Femur (tissue), 1 donor: Measurements from ENCODE around the gene FRS2.

Experiments
- DNase-seq: peaks from one replicate; pipeline ENCODE4 v3.0.0-alpha.2; 2017

Gene FRS2

GRCh38 chr12:69534389-69534822 lies 64.2 kb downstream of the FRS2 start:
- DNase-seq: peak; percentile 79

- DNase-seq: no peak
Observed at GRCh38 chr12:69540987-69541386, 70.8 kb downstream of the FRS2 start.

DNA sequence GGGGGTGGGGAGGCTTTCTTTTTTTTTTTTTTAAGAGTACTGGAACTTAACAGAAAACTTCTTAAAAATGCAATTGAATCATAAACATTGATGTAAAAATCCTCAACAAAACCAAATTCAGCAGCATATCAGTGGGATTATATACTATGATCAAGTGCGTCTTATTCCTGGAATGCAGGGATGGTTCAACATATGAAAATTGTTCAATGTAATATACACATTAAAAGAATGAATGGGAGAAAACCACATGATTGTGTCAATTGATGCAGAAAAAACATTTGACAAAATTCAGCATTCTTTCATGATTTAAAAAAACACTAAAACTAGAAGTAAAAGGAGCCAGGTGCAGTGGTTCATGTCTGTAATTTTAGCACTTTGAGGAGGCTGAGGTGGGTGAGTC lies 73.9 kb downstream of the FRS2 start:
- no peak for DNase-seq

GRCh38 chr12:69545081-69545480 lies 74.9 kb downstream of the FRS2 start:
- no peak for DNase-seq

GRCh38 chr12:69546693-69547438 lies 76.7 kb downstream of the FRS2 start:
- no peak for DNase-seq

- DNase-seq: no peak
Observed at GRCh38 chr12:69548687-69549086, 78.5 kb downstream of the FRS2 start.

DNA sequence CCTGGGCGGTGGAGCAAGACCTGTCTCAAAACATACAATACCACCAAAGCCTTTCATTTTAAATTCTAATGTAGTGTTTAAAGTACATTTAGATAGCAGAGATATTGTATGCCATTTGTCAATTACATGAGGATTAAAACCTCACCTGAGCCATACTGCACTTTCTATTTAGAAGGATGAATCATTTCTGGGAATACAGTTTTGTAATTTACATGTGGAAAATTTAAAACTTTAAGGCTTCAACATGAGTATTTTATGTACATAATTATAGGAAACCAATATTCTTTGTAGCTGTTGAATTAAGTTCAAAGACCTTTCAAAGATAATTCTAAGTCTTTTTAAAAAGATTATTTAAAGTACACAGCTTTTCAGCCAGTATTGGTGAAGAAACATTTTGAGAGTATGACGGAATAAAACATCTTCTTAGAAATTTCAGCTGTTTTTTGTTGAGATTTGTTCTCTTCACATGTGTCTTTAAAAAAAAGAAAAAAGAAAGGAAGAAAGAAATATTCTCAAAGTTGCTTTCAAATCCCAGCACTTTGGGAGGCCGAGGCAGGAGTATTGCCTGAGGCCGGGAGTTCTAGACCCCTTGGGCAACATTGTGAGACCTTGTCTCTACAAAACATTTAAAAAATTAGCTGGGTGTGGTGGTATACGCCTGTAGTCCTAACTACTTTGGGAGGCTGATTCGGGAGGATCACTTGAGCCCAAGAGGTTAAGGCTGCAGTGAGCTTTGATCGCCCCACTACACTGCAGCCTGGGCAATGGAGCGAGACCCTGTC lies 80.6 kb downstream of the FRS2 start:
- no peak for DNase-seq

GRCh38 chr12:69553628-69554248 lies 83.5 kb downstream of the FRS2 start:
- DNase-seq: no peak

GRCh38 chr12:69555461-69555860 lies 85.3 kb downstream of the FRS2 start:
- no peak for DNase-seq

GRCh38 chr12:69556383-69556782 lies 86.2 kb downstream of the FRS2 start:
- no peak for DNase-seq

DNA sequence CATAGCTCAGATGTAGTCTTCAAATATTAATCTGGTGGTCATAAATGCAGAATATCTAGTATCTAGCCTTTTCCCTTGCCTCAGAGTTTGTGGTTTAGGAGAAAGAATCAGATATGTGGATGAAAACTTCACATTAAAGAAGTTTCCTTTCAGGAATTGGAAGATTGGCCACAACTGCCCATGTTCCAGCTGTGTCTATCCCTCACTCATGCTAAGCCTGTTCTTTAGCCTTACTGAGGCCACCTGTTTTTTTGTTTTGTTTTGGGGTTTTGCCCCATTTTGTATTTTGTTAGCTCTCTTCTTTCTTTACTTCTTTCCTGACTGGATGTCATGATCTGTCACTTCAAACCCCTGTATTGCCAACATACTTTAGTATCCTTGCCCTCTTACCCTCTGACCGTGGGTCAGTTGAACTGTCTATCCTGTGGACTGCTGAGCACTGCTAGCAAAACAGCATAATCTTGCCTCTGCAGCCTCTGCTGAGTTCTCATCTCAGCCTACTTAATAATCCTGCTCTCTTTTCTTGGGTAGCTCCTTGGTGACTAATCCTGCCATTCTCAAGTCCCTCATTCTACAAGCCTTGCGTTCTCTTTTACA lies 93.1 kb downstream of the FRS2 start:
- no peak for DNase-seq

- no peak for DNase-seq
Observed at GRCh38 chr12:69566603-69567002, 96.4 kb downstream of the FRS2 start.

- no peak for DNase-seq
Observed at GRCh38 chr12:69569236-69569635, 99.0 kb downstream of the FRS2 start.

GRCh38 chr12:69570000-69570516 lies 99.9 kb downstream of the FRS2 start:
- no peak for DNase-seq

- peak; percentile 46 for DNase-seq
Observed at GRCh38 chr12:69570545-69571399, 100.6 kb downstream of the FRS2 start.

GRCh38 chr12:69575346-69575745 lies 105.2 kb downstream of the FRS2 start:
- DNase-seq: no peak

DNA sequence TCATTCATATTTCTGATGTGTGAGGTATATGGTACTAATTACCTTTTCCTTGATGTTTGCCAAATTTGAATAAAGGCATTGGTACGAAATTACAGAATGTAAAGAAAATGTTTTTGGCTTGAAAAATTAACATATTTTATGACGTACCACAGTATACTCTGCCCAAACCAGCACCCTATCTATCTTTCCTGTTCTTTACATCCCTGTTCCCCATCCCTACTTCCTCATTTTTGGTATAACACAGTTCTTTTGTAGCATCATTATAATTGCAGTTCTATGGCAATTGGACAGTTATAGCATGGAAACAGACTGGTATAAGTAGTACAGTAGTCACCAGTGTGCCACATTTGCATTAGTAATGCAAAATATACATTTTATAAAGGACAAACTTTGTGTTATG lies 108.1 kb downstream of the FRS2 start:
- DNase-seq: no peak

DNA sequence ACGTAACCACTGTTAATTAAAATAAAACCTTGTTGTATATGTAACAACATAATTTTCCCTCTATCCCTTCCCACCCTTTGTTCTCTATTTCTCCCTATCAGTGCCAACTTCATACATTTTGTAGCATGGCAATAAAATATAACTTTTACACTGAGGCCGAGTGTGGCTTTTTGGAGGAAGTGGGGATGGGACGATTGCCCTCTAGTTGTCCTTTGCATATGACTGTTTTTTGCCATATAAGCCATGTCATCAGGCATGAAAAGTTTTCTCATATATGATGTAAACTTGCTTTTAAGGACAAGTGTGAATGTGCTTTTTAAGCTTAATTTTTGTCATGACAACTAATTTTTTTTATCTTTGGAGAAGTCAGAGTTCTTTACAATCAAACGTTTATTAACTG lies 108.8 kb downstream of the FRS2 start:
- no peak for DNase-seq

DNA sequence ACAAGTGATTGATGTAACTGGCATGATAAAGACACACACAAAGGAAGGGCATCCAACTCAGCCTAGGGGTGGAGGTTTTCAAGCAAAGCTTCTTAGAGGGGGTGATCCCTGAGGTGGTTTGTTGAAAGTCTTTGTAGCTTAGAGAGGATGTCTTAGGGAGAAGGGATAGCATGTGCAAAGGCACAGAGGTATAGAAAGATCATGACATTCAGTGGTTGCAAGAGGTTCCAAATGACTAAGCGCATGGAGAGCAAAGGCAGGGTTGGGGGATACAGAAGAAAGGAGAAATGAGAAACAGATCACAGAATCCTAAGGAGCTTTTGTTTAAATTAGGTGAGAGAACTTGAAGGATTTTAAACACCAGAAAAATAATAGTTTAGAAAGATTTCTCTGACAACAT lies 109.9 kb downstream of the FRS2 start:
- no peak for DNase-seq

DNA sequence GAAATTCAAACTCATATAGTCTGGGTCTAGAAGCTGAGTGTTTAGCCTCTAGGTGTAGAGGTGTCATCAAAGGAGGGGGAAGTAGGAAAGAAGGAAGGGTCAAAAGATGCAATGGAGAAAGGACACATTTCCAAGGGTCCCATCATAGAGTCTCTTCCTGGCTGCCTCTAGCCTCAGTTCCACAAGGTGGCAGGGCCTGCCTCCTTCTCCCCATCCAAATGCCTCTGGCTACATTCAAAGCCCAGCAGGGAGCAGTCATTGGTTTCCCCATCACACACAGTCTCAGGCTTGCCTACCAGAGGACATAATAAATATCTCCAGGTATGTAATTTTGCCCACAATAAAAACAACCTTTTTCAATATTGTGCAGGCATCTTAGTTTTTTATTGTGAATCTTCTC lies 113.0 kb downstream of the FRS2 start:
- no peak for DNase-seq

DNA sequence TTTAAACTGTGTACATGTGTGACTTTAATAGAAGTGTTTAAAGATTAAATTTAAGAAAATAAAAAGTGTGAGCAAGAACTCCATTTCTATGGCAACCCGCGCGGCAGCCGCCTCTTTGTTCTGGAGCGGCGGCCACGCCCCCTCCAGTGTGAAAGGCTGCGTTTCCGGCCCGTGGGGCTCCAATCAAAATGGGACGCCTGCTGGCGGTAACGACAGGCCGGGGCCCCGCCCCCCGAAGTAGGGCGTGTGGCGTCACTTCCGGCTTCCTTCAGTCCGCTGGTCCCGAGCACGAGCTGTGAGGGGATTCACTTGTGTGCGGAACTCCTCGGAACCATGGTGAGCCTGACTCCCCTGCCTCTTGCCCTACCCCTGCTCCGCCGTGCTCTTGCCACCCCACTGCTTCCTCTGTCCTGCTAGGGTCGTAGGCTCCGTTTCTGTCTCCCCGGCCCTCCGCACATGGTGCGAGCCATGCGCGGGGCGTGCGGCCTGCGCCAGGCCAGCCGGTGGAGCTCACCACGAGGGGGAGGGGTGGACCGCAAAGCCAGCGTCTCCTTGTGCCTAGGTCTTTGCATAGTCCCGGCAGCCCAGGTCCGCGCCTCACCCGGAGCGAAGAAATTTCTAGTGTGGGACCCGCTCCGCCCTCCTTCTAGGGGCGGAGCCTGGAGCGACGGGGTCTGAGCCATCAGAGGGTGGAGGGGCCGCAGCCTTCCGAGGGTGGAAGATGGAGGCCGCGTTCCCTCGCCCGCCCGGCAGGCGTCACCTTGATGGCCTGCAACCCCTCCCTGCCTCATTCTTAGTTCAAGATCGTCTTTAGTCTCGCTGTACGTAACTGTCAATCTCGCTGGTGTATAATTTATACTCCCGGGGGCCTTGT lies 115.2 kb downstream of the FRS2 start, which contains the start of gene CCT2:
Gene CCT2, plus strand, starts transcription at position 271 of the 874 bp plus-strand sequence. Its CDS starts 63 bp downstream, at position 334.
- DNase-seq: peak; percentile 98
